DOHH2 (cell line): ENCODE data around the gene KCNMA1.

ENCODE experiments used
- H3F3A ChIP-seq: fragments of 200-600 bp; sonication (generic), shearing (Covaris generic); 2 replicates; pipeline ENCODE4 v1.6.0; 2016; ENCODE audit warnings: antibody characterized with exemption, mild to moderate bottlenecking; ENCODE audit not compliant: control insufficient read depth, insufficient read depth
- H3K27ac ChIP-seq: fragments of 200-600 bp; sonication (generic); 2 replicates; pipeline ENCODE4 v1.5.1; 2014; ENCODE audit warnings: low read depth, mild to moderate bottlenecking, low read length, moderate library complexity
- H3K27me3 ChIP-seq: fragments of 200-600 bp; sonication (generic); 2 replicates; pipeline ENCODE4 v1.6.1; 2014; ENCODE audit warnings: mild to moderate bottlenecking, low read length, mixed read lengths; ENCODE audit not compliant: control insufficient read depth
- H3K36me3 ChIP-seq: fragments of 200-600 bp; sonication (generic); 2 replicates; pipeline ENCODE4 v1.6.1; 2014; ENCODE audit warnings: mild to moderate bottlenecking, low read length, moderate library complexity, mixed read lengths; ENCODE audit not compliant: control insufficient read depth
- H3K4me1 ChIP-seq: fragments of 200-600 bp; sonication (generic); 2 replicates; pipeline ENCODE4 v1.6.1; 2014; ENCODE audit warnings: mild to moderate bottlenecking, low read length, mixed read lengths; ENCODE audit not compliant: control insufficient read depth
- H3K4me2 ChIP-seq: fragments of 200-600 bp; sonication (generic); 2 replicates; pipeline ENCODE4 v1.6.0; 2014; ENCODE audit warnings: mild to moderate bottlenecking, low read length, moderate library complexity
- H3K4me3 ChIP-seq: fragments of 200-600 bp; sonication (generic); 2 replicates; pipeline ENCODE4 v1.5.1; 2014; ENCODE audit warnings: mild to moderate bottlenecking, low read length, mixed read lengths
- H3K79me2 ChIP-seq: fragments of 200-600 bp; sonication (generic); 2 replicates; pipeline ENCODE4 v1.6.1; 2014; ENCODE audit warnings: mild to moderate bottlenecking, low read length, mixed read lengths; ENCODE audit not compliant: control insufficient read depth
- H3K9me2 ChIP-seq: fragments of 200-600 bp; sonication (generic); replicated peaks from 2 replicates; pipeline ENCODE4 v1.6.1; 2014; ENCODE audit warnings: mild to moderate bottlenecking, low read length, mixed read lengths; ENCODE audit not compliant: control insufficient read depth
- H3K9me3 ChIP-seq: fragments of 200-600 bp; sonication (generic); 2 replicates; pipeline ENCODE4 v1.6.1; 2014; ENCODE audit warnings: antibody characterized with exemption, low read length, mixed read lengths; ENCODE audit not compliant: control insufficient read depth, insufficient read depth
- H4K20me1 ChIP-seq: fragments of 200-600 bp; sonication (generic); 2 replicates; pipeline ENCODE4 v1.6.0; 2014; ENCODE audit warnings: low read depth, mild to moderate bottlenecking, antibody characterized with exemption, low read length, moderate library complexity; ENCODE audit not compliant: control insufficient read depth, insufficient read depth
- CTCF ChIP-seq: fragments of 200-600 bp; sonication (generic); IDR thresholded peaks from one replicate; pipeline ENCODE4 v1.5.1; 2014; ENCODE audit warnings: antibody characterized with exemption, mild to moderate bottlenecking, low read depth, low read length; ENCODE audit not compliant: poor library complexity, severe bottlenecking
- EZH2phosphoT487 ChIP-seq: fragments of 200-600 bp; sonication (generic); IDR thresholded peaks from 2 replicates; pipeline ENCODE4 v1.6.1; 2017; ENCODE audit warnings: borderline replicate concordance, mild to moderate bottlenecking, antibody characterized with exemption, low read length, moderate library complexity, mixed read lengths

Gene KCNMA1

GRCh38 chr10:77231375-77231774 is 406.2 kb downstream of the KCNMA1 start:
- Histone ChIP-seq H3K9me3 (no peaks in the 10 kb centered on the region), H3K27ac (no peak overlapping the region), H3K9me2 (no peaks in the 10 kb centered on the region), H3K4me1 (no peaks in the 10 kb centered on the region), H3K4me3 (no peak overlapping the region), H3K4me2 (no peak overlapping the region), H3K27me3 (no peaks in the 10 kb centered on the region), H3K79me2 (no peaks in the 10 kb centered on the region), H3K36me3 (no peaks in the 10 kb centered on the region), H3F3A (no peaks in the 10 kb centered on the region), H4K20me1 (no peaks in the 10 kb centered on the region)
- no peak for TF ChIP-seq CTCF
- no peak for TF ChIP-seq EZH2phosphoT487

- no peaks in the 10 kb centered on the region for H3K9me2 ChIP-seq
- H4K20me1 ChIP-seq, result no peaks in the 10 kb centered on the region
- no peaks in the 10 kb centered on the region for H3K9me3 ChIP-seq
- no peak overlapping the region for H3K4me2 ChIP-seq
- H3K4me1 ChIP-seq, result no peaks in the 10 kb centered on the region
- H3F3A ChIP-seq, result no peaks in the 10 kb centered on the region
- TF ChIP-seq CTCF (no peak), EZH2phosphoT487 (no peak)
- H3K36me3 ChIP-seq, result no peaks in the 10 kb centered on the region
- no peaks in the 10 kb centered on the region for H3K27me3 ChIP-seq
- no peak overlapping the region for H3K27ac ChIP-seq
- no peak overlapping the region for H3K4me3 ChIP-seq
- H3K79me2 ChIP-seq, result no peaks in the 10 kb centered on the region
These were observed 407.4 kb downstream of the KCNMA1 start for GRCh38 chr10:77230194-77230593.

GRCh38 chr10:77229704-77230103 is 407.9 kb downstream of the KCNMA1 start:
- no peaks in the 10 kb centered on the region for H3K4me1 ChIP-seq
- no peaks in the 10 kb centered on the region for H3K9me2 ChIP-seq
- H3K79me2 ChIP-seq, result no peaks in the 10 kb centered on the region
- H4K20me1 ChIP-seq, result no peaks in the 10 kb centered on the region
- H3K4me3 ChIP-seq, result no peak overlapping the region
- H3K27me3 ChIP-seq, result no peaks in the 10 kb centered on the region
- TF ChIP-seq EZH2phosphoT487 (no peak), CTCF (no peak)
- no peak overlapping the region for H3K27ac ChIP-seq
- H3K36me3 ChIP-seq, result no peaks in the 10 kb centered on the region
- no peak overlapping the region for H3K4me2 ChIP-seq
- H3K9me3 ChIP-seq, result no peaks in the 10 kb centered on the region
- no peaks in the 10 kb centered on the region for H3F3A ChIP-seq

GRCh38 chr10:77228559-77228958 is 409.0 kb downstream of the KCNMA1 start:
- Histone ChIP-seq H3K4me1 (no peaks in the 10 kb centered on the region), H3K9me2 (no peaks in the 10 kb centered on the region), H3K4me3 (no peak overlapping the region), H3K79me2 (no peaks in the 10 kb centered on the region), H3K27me3 (no peaks in the 10 kb centered on the region), H4K20me1 (no peaks in the 10 kb centered on the region), H3K4me2 (no peak overlapping the region), H3K27ac (no peak overlapping the region), H3K36me3 (no peaks in the 10 kb centered on the region), H3K9me3 (no peaks in the 10 kb centered on the region), H3F3A (no peaks in the 10 kb centered on the region)
- no peak for TF ChIP-seq CTCF
- no peak for TF ChIP-seq EZH2phosphoT487
